ENCODE measurements around the gene RDH8.

RDH8 gene

GRCh38 chr19:10036601-10037071 lies 23.4 kb downstream of the RDH8 start:
- no peak for DNase-seq (ENCODE audit: low read depth in 1 of 2, low spot score in 1 of 2)

- DNase-seq (ENCODE audit: low read depth in 1 of 2, low spot score in 1 of 2) = no peak
These were observed 24.1 kb downstream of the RDH8 start for GRCh38 chr19:10037367-10037766.

GRCh38 chr19:10037809-10038208 lies 24.5 kb downstream of the RDH8 start:
- DNase-seq (ENCODE audit: low read depth in 1 of 2, low spot score in 1 of 2) = no peak

DNA sequence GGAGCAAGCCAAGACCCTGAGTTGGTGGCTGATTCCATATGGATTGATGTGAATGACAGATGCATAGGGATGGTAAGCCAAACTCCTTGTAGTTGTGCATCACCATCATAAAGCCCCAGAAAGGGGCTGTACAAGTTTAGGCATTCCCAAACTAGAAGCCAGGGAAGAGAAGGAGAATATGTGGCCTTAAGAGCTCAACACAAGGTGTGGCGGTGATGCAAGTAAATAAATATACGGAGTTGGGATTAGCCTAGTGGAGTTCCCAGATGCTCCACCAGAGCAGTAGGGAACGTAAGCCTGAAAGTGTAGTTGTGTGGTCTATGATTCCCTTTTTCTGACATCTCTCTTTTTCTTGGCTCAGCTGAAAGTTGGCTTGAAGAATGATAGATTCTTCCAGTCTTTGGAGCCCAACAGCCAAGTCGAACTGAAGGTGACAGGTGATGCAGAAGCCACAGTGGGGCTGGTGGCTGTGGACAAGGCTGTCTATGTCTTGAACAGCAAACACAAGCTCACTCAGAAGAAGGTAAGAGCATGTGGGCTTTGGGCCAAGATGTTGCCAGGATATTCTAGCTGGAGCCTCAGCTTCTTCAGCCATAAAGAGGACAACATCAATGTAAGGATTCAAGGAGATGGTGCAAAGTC lies 30.1 kb downstream of the RDH8 start:
- no peak for DNase-seq (ENCODE audit: low read depth in 1 of 2, low spot score in 1 of 2)

- DNase-seq (ENCODE audit: low read depth in 1 of 2, low spot score in 1 of 2) = no peak
These were observed 31.1 kb downstream of the RDH8 start for GRCh38 chr19:10044390-10044789.

GRCh38 chr19:10045371-10045770 lies 32.1 kb downstream of the RDH8 start:
- DNase-seq (ENCODE audit: low read depth in 1 of 2, low spot score in 1 of 2) = no peak

DNA sequence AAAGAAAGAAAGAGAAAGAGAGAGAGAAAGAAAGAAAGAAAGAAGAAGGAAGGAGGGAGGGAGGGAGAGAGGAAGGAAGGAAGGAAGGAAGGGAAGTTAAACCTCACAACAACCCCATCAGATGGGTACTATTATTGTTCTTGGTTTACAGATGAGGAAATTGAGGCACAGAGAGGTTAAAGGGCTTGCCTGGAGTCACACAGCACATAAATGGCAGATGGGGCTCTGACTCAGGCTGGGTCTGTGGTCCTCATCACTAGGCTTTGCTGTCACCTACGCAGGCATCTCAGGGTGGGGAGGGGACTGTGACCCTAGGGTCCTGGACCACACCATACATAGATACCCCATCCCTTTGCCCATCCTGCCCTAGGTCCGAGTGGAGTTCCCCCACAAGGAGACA lies 36.3 kb downstream of the RDH8 start:
- DNase-seq (ENCODE audit: low read depth in 1 of 2, low spot score in 1 of 2) = no peak

- no peak for DNase-seq (ENCODE audit: low read depth in 1 of 2, low spot score in 1 of 2)
These were observed 39.5 kb downstream of the RDH8 start for GRCh38 chr19:10052602-10053360.

- DNase-seq (ENCODE audit: low read depth in 1 of 2, low spot score in 1 of 2) = no peak
These were observed 48.5 kb downstream of the RDH8 start for GRCh38 chr19:10061717-10062310.

- DNase-seq (ENCODE audit: low read depth in 1 of 2, low spot score in 1 of 2) = no peak
These were observed 54.9 kb downstream of the RDH8 start for GRCh38 chr19:10068205-10068604.

DNA sequence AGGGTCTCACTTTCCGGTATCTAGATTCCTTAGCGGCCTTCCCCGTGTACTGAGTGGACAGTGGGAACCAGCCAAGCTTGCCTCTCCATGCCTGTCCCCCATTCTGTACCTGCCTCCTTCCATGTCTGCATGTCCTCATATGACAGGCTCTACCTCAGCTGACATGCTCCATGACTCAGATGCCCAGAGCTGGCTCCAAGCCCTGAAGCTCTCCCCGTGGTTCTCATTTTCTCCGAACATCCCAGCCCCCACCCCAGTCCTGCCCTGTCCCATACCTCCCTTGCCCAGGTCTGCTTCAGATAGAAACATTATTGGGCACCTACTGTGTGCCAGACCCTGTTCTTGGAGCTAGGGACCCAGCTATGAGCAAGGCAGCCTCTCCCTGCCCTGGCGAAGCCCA lies 55.8 kb downstream of the RDH8 start:
- DNase-seq (ENCODE audit: low read depth in 1 of 2, low spot score in 1 of 2) = no peak

- no peak for DNase-seq (ENCODE audit: low read depth in 1 of 2, low spot score in 1 of 2)
These were observed 57.6 kb downstream of the RDH8 start for GRCh38 chr19:10070730-10071446.

Measured in activated CD4-positive, alpha-beta T cell treated with anti-CD3 and anti-CD28 coated beads, Interleukin-2, amount 50 U/mL, for 24 hours (primary cell).